Activated CD4-positive, alpha-beta T cell treated with anti-CD3 and anti-CD28 coated beads, Interleukin-2, Interleukin-4, amounts not matched to agents 100 ng/mL and 50 ng/mL, durations not matched to agents 16 hours and 8 hours (primary cell): ENCODE results near the gene KCNJ10.
"Not testable (repeated sequence)": the region's sequence is repeated elsewhere in the genome, so short reads cannot be mapped to it uniquely, and the experiment has no call there.

Source experiments
- DNase-seq: peaks from one replicate; pipeline ENCODE4 v3.0.0-alpha.2; 2020; ENCODE audit warnings: low spot score

Gene KCNJ10

GRCh38 chr1:160069460-160070231 lies at the start of gene KCNJ10:
KCNJ10 (minus strand) TSS chr1:160070160; CDS start chr1:160042532, 27,628 bp downstream.
- DNase-seq: no peak

GRCh38 chr1:160118928-160119327 lies 49.0 kb upstream of the KCNJ10 start:
- DNase-seq: no peak

GRCh38 chr1:160117709-160118183 lies 47.8 kb upstream of the KCNJ10 start:
- no peak for DNase-seq

- no peak for DNase-seq
Observed at GRCh38 chr1:160117300-160117699, 47.3 kb upstream of the KCNJ10 start.

- DNase-seq: no peak
Observed at GRCh38 chr1:160116283-160117147, 46.6 kb upstream of the KCNJ10 start.

GRCh38 chr1:160115545-160116282 lies 45.8 kb upstream of the KCNJ10 start, which contains the start of gene ATP1A2:
ATP1A2 (plus strand) TSS chr1:160115759; CDS start chr1:160115862, 103 bp downstream.
- DNase-seq: no peak

- DNase-seq: no peak
Observed at GRCh38 chr1:160114085-160114484, 44.1 kb upstream of the KCNJ10 start.

- no peak for DNase-seq
Observed at GRCh38 chr1:160113407-160113806, 43.4 kb upstream of the KCNJ10 start.

- DNase-seq: no peak
Observed at GRCh38 chr1:160112357-160112756, 42.4 kb upstream of the KCNJ10 start.

GRCh38 chr1:160111462-160111861 lies 41.5 kb upstream of the KCNJ10 start:
- not testable (repeated sequence) for DNase-seq

GRCh38 chr1:160109686-160110085 lies 39.7 kb upstream of the KCNJ10 start:
- DNase-seq: no peak

- DNase-seq: peak; percentile 44
Observed at GRCh38 chr1:160108888-160109662, 39.1 kb upstream of the KCNJ10 start.

- no peak for DNase-seq
Observed at GRCh38 chr1:160107512-160107911, 37.6 kb upstream of the KCNJ10 start.

GRCh38 chr1:160105155-160105554 lies 35.2 kb upstream of the KCNJ10 start:
- no peak for DNase-seq

- DNase-seq: no peak
Observed at GRCh38 chr1:160104486-160104885, 34.5 kb upstream of the KCNJ10 start.

GRCh38 chr1:160103658-160104408 lies 33.9 kb upstream of the KCNJ10 start:
- no peak for DNase-seq

- DNase-seq: no peak
Observed at GRCh38 chr1:160101717-160102522, 32.0 kb upstream of the KCNJ10 start.

- DNase-seq: peak; percentile 71
Observed at GRCh38 chr1:160101037-160101716, 31.2 kb upstream of the KCNJ10 start.

- no peak for DNase-seq
Observed at GRCh38 chr1:160099716-160100375, 29.9 kb upstream of the KCNJ10 start.
